K562 (cell line): ENCODE results near the gene PNP. TPM values are rescaled to one million over a fixed set of nuclear protein-coding genes. Genes with fewer than 3 reads are reported as not detected.

Experiments used
- BCOR ChIP-seq: fragments of 450-650 bp; IDR thresholded peaks from 2 replicates; pipeline ENCODE4 v1.6.1; 2016
- CBFA2T2 ChIP-seq: fragments of 450-650 bp; conservative IDR thresholded peaks from 2 replicates; pipeline ENCODE4 v1.6.1; 2017; ENCODE audit warnings: mild to moderate bottlenecking
- CBFB ChIP-seq: sonication (generic); formaldehyde crosslinking; IDR thresholded peaks from 2 replicates; pipeline ENCODE4 v1.4.0; 2020; ENCODE audit warnings: mild to moderate bottlenecking, missing genetic modification reagents
- DPF2 ChIP-seq: fragments of 450-650 bp; IDR thresholded peaks from 2 replicates; pipeline ENCODE4 v1.6.1; 2016
- ETV6 ChIP-seq, 3 experiments: fragments of 150-350 bp in 1 of 3; sonication (generic) in 1 of 3; formaldehyde crosslinking in 1 of 3; IDR thresholded peaks; 2 replicates each; pipeline versions ENCODE4 v1.6.1 to v1.8.0; 2014 to 2022; ENCODE audit warnings: borderline replicate concordance in 2 of 3, low read depth in 2 of 3, antibody characterized with exemption in 1 of 3, low read length in 1 of 3, mild to moderate bottlenecking in 1 of 3, missing genetic modification reagents in 1 of 3
- GATAD2B ChIP-seq: fragments of 450-650 bp; IDR thresholded peaks from 2 replicates; pipeline ENCODE4 v1.6.1; 2017; ENCODE audit warnings: mild to moderate bottlenecking, borderline replicate concordance
- KLF16 ChIP-seq: IDR thresholded peaks from 2 replicates; pipeline ENCODE4 v1.6.1; 2016; ENCODE audit warnings: antibody characterized with exemption
- RBM34 ChIP-seq: fragments of 200-400 bp; formaldehyde crosslinking; IDR thresholded peaks from 2 replicates; pipeline ENCODE4 v1.6.1; 2018; ENCODE audit warnings: low read length, borderline replicate concordance; ENCODE audit not compliant: insufficient read depth
- SMAD2 ChIP-seq: fragments of 150-350 bp; IDR thresholded peaks from 2 replicates; pipeline ENCODE4 v1.6.1; 2014; ENCODE audit warnings: low read depth, mild to moderate bottlenecking, low read length
- SNIP1 ChIP-seq: fragments of 450-650 bp; IDR thresholded peaks from 2 replicates; pipeline ENCODE4 v1.7.1; 2017; ENCODE audit warnings: low read depth, mild to moderate bottlenecking
- TAL1 ChIP-seq: fragments of 450-650 bp; IDR thresholded peaks from 2 replicates; pipeline ENCODE4 v1.6.1; 2016; ENCODE audit warnings: mild to moderate bottlenecking
- TSC22D4 ChIP-seq: fragments of 450-650 bp; IDR thresholded peaks from 2 replicates; pipeline ENCODE4 v1.6.1; 2016; ENCODE audit warnings: missing genetic modification characterization, missing biosample characterization, control low read depth
- U2AF1 ChIP-seq: fragments of 200-400 bp; formaldehyde crosslinking; optimal IDR thresholded peaks from 2 replicates; pipeline ENCODE3; 2017; ENCODE audit warnings: mild to moderate bottlenecking, low read depth, low read length, moderate library complexity
- ZFPM2 ChIP-seq: fragments of 250-450 bp; sonication (Bioruptor Pico); IDR thresholded peaks from 2 replicates; pipeline ENCODE4 v1.5.1; 2022; ENCODE audit warnings: mild to moderate bottlenecking
- ZNF121 ChIP-seq: sonication (generic); formaldehyde crosslinking; conservative IDR thresholded peaks from 2 replicates; pipeline ENCODE4 v1.8.0; 2022; ENCODE audit warnings: missing genetic modification reagents
- polyA plus RNA-seq, 8 experiments: library from polyadenylated mRNA; depleted of rRNA in 4 of 8; stranded (reverse) in 5 of 8; unstranded in 3 of 8; fragments of >200 nt; fragmentation: Nextera tagmentation in 2 of 8; fragmentation: Illumina TruSeq in 1 of 8; extraction: Ambion mirVana in 2 of 8; extraction: Trizol in 1 of 8; gene quantifications; 2 replicates each; pipeline versions ENCODE4 v1.2.1 to v1.2.3, GENCODE V29; 2011 to 2014; ENCODE audit warnings: inconsistent platforms in 1 of 8, missing spikeins in 1 of 8
- total RNA-seq, 7 experiments: library from RNA; depleted of rRNA in 6 of 7; stranded (reverse); fragments of >200 nt in 6 of 7; fragmentation: Illumina TruSeq in 2 of 7; extraction: Trizol in 2 of 7; gene quantifications; 2 replicates each; pipeline versions ENCODE4 v1.2.1 to v1.2.3, GENCODE V29; 2011 to 2021; ENCODE audit warnings: low replicate concordance in 1 of 7
- TF ChIP-seq, protein P1 (sequence below), 2 experiments: fragments of 150-350 bp in 1 of 2; IDR thresholded peaks; 2 replicates each; pipeline ENCODE4 v1.6.1; 2012 to 2016; ENCODE audit warnings: low read depth in 2 of 2, low read length in 2 of 2, mild to moderate bottlenecking in 1 of 2, moderate library complexity in 1 of 2
- TF ChIP-seq, protein P2 (sequence below), 2 experiments: fragments of 250-450 bp in 1 of 2; fragments of 450-650 bp in 1 of 2; sonication (Bioruptor Pico) in 1 of 2; IDR thresholded peaks; 2 replicates each; pipeline versions ENCODE4 v1.6.1 to v1.8.0; 2016 to 2021; ENCODE audit warnings: mild to moderate bottlenecking in 2 of 2, moderate library complexity in 2 of 2, missing compliant biosample characterization in 1 of 2, missing genetic modification characterization in 1 of 2
- TF ChIP-seq, protein P3 (sequence below), 2 experiments: fragments of 450-650 bp; IDR thresholded peaks; 2 replicates each; pipeline ENCODE4 v1.6.1; 2018; ENCODE audit warnings: mild to moderate bottlenecking in 2 of 2, low read depth in 1 of 2; ENCODE audit not compliant: partially characterized antibody in 2 of 2
- TF ChIP-seq, protein P4 (sequence below): fragments of 250-450 bp; sonication (Bioruptor Pico); IDR thresholded peaks from 2 replicates; pipeline ENCODE4 v1.5.0; 2021

Gene PNP
- total and polyA plus RNA-seq, 9 of the 15 experiments (the other 6 are each of a cell fraction or from before 2014, with no cell fraction given) = 92.5 to 288 (median 137) TPM

DNA sequence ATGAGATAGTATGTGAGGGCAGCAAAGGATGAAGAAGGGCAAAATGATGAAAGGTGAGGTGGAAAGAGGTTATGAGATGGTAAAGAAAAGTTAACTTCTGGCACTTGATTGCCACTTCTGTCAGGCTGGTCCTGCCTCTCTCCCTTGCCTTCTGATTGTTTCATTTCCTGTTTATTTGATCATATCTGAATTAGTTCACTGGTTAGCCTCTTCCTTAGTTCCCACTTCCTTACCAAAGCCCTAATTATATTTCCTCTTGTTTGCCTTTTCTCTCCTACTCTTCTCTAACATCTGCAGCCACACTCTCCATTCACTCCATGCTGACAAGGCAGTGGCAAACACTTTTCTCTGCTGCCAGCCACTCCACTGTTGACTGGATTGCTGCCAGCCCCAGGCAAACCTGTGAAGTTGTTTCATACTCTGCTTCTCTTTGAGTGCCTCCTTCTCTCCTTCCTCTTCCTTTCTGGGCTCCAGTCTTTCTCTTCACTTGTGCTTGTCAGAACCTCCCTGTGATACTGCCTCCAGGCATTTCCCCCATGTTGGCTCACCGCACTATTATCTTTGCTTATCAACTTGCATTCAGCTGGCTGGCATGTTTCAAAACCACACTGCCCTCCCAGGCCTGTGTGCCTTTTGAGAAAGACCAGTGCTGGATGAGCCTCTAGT is 8.1 kb downstream of the PNP start (continued):
- TF ChIP-seq, protein P1, sequence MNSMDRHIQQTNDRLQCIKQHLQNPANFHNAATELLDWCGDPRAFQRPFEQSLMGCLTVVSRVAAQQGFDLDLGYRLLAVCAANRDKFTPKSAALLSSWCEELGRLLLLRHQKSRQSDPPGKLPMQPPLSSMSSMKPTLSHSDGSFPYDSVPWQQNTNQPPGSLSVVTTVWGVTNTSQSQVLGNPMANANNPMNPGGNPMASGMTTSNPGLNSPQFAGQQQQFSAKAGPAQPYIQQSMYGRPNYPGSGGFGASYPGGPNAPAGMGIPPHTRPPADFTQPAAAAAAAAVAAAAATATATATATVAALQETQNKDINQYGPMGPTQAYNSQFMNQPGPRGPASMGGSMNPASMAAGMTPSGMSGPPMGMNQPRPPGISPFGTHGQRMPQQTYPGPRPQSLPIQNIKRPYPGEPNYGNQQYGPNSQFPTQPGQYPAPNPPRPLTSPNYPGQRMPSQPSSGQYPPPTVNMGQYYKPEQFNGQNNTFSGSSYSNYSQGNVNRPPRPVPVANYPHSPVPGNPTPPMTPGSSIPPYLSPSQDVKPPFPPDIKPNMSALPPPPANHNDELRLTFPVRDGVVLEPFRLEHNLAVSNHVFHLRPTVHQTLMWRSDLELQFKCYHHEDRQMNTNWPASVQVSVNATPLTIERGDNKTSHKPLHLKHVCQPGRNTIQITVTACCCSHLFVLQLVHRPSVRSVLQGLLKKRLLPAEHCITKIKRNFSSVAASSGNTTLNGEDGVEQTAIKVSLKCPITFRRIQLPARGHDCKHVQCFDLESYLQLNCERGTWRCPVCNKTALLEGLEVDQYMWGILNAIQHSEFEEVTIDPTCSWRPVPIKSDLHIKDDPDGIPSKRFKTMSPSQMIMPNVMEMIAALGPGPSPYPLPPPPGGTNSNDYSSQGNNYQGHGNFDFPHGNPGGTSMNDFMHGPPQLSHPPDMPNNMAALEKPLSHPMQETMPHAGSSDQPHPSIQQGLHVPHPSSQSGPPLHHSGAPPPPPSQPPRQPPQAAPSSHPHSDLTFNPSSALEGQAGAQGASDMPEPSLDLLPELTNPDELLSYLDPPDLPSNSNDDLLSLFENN (IDR thresholded peaks at IDR 0.05; ENCODE audit: low read depth in 2 of 2, low read length in 2 of 2) = 0 out of 4 replicates have a peak, but pooled peaks of 1 of the 2 experiments have one; percentile 28
- TF ChIP-seq ZNF121 (CRISPR knock-in tag) (no peak), ETV6 (IDR thresholded peaks at IDR 0.05; ENCODE audit: borderline replicate concordance in 1 of 2, low read depth in 2 of 2, low read length in 1 of 2) (peak; percentile 55 to 87; a peak in 3 of 4 replicates), ETV6 (CRISPR knock-in tag; IDR thresholded peaks at IDR 0.05; ENCODE audit: borderline replicate concordance) (no peak), ZFPM2 (CRISPR knock-in tag) (no peak), KLF16 (peak; percentile 40; the same call in 1 of the 2 replicates), U2AF1 (no peak), GATAD2B (no peak), TSC22D4 (tag) (no peak), SNIP1 (no peak), CBFB (CRISPR knock-in tag) (no peak), DPF2 (peak; percentile 73), SMAD2 (no peak), RBM34 (no peak), TAL1 (peak; percentile 64), CBFA2T2 (peak; percentile 50; the same call in 1 of the 2 replicates), BCOR (no peak)
- TF ChIP-seq, protein P2, sequence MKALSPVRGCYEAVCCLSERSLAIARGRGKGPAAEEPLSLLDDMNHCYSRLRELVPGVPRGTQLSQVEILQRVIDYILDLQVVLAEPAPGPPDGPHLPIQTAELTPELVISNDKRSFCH (CRISPR knock-in tag; IDR thresholded peaks at IDR 0.05) = no peak
- TF ChIP-seq, protein P2 (tag; IDR thresholded peaks at IDR 0.05) = no peak
- TF ChIP-seq, protein P3, sequence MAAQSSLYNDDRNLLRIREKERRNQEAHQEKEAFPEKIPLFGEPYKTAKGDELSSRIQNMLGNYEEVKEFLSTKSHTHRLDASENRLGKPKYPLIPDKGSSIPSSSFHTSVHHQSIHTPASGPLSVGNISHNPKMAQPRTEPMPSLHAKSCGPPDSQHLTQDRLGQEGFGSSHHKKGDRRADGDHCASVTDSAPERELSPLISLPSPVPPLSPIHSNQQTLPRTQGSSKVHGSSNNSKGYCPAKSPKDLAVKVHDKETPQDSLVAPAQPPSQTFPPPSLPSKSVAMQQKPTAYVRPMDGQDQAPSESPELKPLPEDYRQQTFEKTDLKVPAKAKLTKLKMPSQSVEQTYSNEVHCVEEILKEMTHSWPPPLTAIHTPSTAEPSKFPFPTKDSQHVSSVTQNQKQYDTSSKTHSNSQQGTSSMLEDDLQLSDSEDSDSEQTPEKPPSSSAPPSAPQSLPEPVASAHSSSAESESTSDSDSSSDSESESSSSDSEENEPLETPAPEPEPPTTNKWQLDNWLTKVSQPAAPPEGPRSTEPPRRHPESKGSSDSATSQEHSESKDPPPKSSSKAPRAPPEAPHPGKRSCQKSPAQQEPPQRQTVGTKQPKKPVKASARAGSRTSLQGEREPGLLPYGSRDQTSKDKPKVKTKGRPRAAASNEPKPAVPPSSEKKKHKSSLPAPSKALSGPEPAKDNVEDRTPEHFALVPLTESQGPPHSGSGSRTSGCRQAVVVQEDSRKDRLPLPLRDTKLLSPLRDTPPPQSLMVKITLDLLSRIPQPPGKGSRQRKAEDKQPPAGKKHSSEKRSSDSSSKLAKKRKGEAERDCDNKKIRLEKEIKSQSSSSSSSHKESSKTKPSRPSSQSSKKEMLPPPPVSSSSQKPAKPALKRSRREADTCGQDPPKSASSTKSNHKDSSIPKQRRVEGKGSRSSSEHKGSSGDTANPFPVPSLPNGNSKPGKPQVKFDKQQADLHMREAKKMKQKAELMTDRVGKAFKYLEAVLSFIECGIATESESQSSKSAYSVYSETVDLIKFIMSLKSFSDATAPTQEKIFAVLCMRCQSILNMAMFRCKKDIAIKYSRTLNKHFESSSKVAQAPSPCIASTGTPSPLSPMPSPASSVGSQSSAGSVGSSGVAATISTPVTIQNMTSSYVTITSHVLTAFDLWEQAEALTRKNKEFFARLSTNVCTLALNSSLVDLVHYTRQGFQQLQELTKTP (IDR thresholded peaks at IDR 0.05; ENCODE audit: low read depth in 1 of 2, partially characterized antibody in 2 of 2) = no peak
- TF ChIP-seq, protein P4, sequence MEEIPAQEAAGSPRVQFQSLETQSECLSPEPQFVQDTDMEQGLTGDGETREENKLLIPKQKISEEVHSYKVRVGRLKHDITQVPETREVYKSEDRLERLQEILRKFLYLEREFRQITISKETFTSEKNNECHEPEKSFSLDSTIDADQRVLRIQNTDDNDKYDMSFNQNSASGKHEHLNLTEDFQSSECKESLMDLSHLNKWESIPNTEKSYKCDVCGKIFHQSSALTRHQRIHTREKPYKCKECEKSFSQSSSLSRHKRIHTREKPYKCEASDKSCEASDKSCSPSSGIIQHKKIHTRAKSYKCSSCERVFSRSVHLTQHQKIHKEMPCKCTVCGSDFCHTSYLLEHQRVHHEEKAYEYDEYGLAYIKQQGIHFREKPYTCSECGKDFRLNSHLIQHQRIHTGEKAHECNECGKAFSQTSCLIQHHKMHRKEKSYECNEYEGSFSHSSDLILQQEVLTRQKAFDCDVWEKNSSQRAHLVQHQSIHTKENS (CRISPR knock-in tag) = no peak
